KG1 (cell line): ENCODE data around the gene OR1S2.
"Not testable (repeated sequence)": the region's sequence is repeated elsewhere in the genome, so short reads cannot be mapped to it uniquely, and the experiment has no call there.

Experiments
- DNase-seq: peaks from one replicate; lab custom pipeline; 2025; lab: John Stamatoyannopoulos, UW

Gene OR1S2

GRCh38 chr11:58204042-58204441, at the start of gene OR1S2:
Gene OR1S2 (minus strand): TSS chr11:58204142. CDS start chr11:58204142, 0 bp downstream.
- no peak for DNase-seq

GRCh38 chr11:58243954-58244353, 40.0 kb upstream of the OR1S2 start:
- no peak for DNase-seq

- DNase-seq = no peak
Observed at GRCh38 chr11:58227956-58228615, 24.1 kb upstream of the OR1S2 start.

- DNase-seq = no peak
Observed at GRCh38 chr11:58222721-58223120, 18.8 kb upstream of the OR1S2 start.

- no peak for DNase-seq
Observed at GRCh38 chr11:58216476-58216875, 12.5 kb upstream of the OR1S2 start.

GRCh38 chr11:58212420-58212819, 8.5 kb upstream of the OR1S2 start, which contains the start of gene OR1S1:
Gene OR1S1 (plus strand): TSS chr11:58212720.
- DNase-seq = not testable (repeated sequence)

GRCh38 chr11:58199271-58199670, 4.7 kb downstream of the OR1S2 start:
- DNase-seq = no peak

GRCh38 chr11:58195939-58196338, 8.0 kb downstream of the OR1S2 start:
- DNase-seq = no peak

GRCh38 chr11:58193391-58193790, 10.6 kb downstream of the OR1S2 start:
- DNase-seq = no peak

GRCh38 chr11:58192229-58192628, 11.7 kb downstream of the OR1S2 start:
- no peak for DNase-seq

- DNase-seq = no peak
Observed at GRCh38 chr11:58188770-58189169, 15.2 kb downstream of the OR1S2 start, which contains the start of gene OR9Q2. Gene OR9Q2 (plus strand): TSS chr11:58189070. CDS start chr11:58190491, 1,421 bp downstream.

GRCh38 chr11:58186938-58187337, 17.0 kb downstream of the OR1S2 start:
- DNase-seq = no peak

- DNase-seq = no peak
Observed at GRCh38 chr11:58179648-58180047, 24.3 kb downstream of the OR1S2 start.

- no peak for DNase-seq
Observed at GRCh38 chr11:58178444-58178843, 25.5 kb downstream of the OR1S2 start.

GRCh38 chr11:58177409-58178054, 26.4 kb downstream of the OR1S2 start:
- DNase-seq = no peak

- DNase-seq = no peak
Observed at GRCh38 chr11:58165504-58166106, 38.3 kb downstream of the OR1S2 start.

GRCh38 chr11:58164990-58165389, 39.0 kb downstream of the OR1S2 start:
- no peak for DNase-seq

GRCh38 chr11:58164389-58164788, 39.6 kb downstream of the OR1S2 start:
- no peak for DNase-seq
